Midbrain (tissue), 1 donor: ENCODE measurements around the gene LYZL6.

ENCODE experiments used
- DNase-seq: peaks from one replicate; lab custom pipeline; 2025; lab: John Stamatoyannopoulos, UW

Gene LYZL6

GRCh38 chr17:35943537-35943936, at the start of gene LYZL6:
LYZL6 (minus strand) TSS chr17:35943713; CDS start chr17:35939356, 4,357 bp downstream.
- DNase-seq = no peak

GRCh38 chr17:35991075-35991474, 47.6 kb upstream of the LYZL6 start:
- no peak for DNase-seq

- DNase-seq = no peak
These were observed 44.7 kb upstream of the LYZL6 start for GRCh38 chr17:35988164-35988563.

- DNase-seq = no peak
These were observed 43.1 kb upstream of the LYZL6 start, which contains the start of gene CCL14 for GRCh38 chr17:35986643-35987042. CCL14 (minus strand) TSS chr17:35986729; CDS start chr17:35986649, 80 bp downstream.

- DNase-seq = no peak
These were observed 40.6 kb upstream of the LYZL6 start for GRCh38 chr17:35984140-35984539.

GRCh38 chr17:35982409-35983191, 39.1 kb upstream of the LYZL6 start:
- DNase-seq = no peak

GRCh38 chr17:35981908-35982330, 38.4 kb upstream of the LYZL6 start:
- DNase-seq = no peak

- DNase-seq = no peak
These were observed 37.7 kb upstream of the LYZL6 start, which contains the start of gene CCL16 for GRCh38 chr17:35981246-35981645. CCL16 (minus strand) TSS chr17:35981497; CDS start chr17:35981420, 77 bp downstream.

GRCh38 chr17:35978346-35978745, 34.8 kb upstream of the LYZL6 start:
- no peak for DNase-seq

GRCh38 chr17:35977509-35977908, 34.0 kb upstream of the LYZL6 start:
- no peak for DNase-seq

- DNase-seq = no peak
These were observed 30.1 kb upstream of the LYZL6 start for GRCh38 chr17:35973333-35974260.

- DNase-seq = no peak
These were observed 29.4 kb upstream of the LYZL6 start for GRCh38 chr17:35972945-35973332.

- no peak for DNase-seq
These were observed 29.0 kb upstream of the LYZL6 start for GRCh38 chr17:35972535-35972934.

- no peak for DNase-seq
These were observed 28.6 kb upstream of the LYZL6 start for GRCh38 chr17:35972066-35972465.

GRCh38 chr17:35969558-35970380, 26.3 kb upstream of the LYZL6 start:
- DNase-seq = peak; percentile 88

- no peak for DNase-seq
These were observed 25.1 kb upstream of the LYZL6 start for GRCh38 chr17:35968520-35969054.

GRCh38 chr17:35965272-35965671, 21.8 kb upstream of the LYZL6 start:
- DNase-seq = no peak

GRCh38 chr17:35963663-35964062, 20.1 kb upstream of the LYZL6 start:
- no peak for DNase-seq

- no peak for DNase-seq
These were observed 10.2 kb upstream of the LYZL6 start for GRCh38 chr17:35953720-35954119.

- DNase-seq = no peak
These were observed 5.9 kb upstream of the LYZL6 start for GRCh38 chr17:35949401-35949800.

- DNase-seq = no peak
These were observed 4.6 kb upstream of the LYZL6 start for GRCh38 chr17:35948092-35948491.
